GM19455 (cell line): ENCODE results near the gene NFIX.

ENCODE experiments used
- ATAC-seq: cut with Tn5 transposase; IDR thresholded peaks from one replicate; pipeline ENCODE4 v1.9.1; 2021; ENCODE audit not compliant: unreplicated experiment

NFIX gene

DNA sequence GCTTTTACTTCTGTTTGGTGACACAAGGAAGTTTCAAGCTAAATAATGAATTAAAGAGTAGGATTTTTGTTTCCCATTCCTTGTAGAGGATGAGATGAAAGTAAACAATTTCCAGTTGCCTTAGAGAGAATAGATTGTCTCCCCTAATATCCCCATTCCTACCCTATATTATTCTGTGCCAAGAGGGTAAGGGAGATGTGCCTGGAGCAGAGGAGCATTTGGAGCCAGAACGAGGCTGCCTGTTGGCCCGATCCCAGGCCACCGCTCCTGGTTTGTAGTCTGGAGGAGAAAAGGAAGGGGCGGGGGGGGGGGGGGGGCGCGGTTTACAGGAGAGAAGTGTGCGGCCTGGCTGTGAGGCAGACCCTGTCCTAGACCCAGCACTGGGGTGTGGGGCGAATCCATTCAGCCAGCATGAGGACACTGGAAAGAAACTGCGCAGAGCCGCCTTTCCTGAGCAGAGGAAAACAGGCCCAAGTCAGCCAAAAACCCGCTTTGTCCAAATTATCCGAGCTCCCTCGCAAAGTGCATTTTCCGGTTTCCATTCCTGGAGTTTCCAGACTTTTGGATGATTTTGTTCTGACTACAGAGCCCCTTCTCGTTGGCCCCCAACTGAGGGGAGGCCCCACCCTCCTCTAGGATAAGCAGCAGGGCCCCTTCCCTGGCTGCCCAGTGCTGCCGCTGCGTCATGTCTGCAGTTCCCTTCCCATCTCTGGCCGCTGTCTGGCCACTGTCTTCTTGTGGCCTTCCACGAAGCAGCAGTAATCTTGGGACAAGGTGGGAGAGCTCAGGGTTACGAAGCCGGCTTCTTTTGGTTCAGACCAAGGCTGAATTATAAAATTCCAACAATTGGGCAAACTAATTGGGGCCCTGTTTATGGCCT, 23.0 kb downstream of the NFIX start:
- no peak for ATAC-seq

DNA sequence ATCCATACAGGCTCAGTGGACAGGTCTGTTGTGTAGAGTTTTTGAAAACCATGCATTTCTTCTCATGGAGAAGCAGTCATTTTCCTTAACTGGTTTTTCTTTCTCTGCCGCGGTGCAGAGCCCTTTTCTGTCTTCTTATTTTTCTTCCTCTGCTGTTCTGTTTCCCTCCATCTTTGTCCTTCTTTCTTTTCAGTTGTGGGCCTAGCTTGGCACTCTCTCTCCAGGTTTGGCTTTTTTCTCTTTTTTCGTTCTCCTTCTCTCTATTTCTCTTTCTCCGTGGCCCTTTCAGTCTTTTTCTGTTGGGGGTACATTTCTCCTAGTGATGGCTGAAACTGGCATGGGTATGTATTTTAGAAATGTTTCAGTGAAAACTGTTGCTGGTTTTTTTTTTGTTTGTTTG, 24.1 kb downstream of the NFIX start:
- no peak for ATAC-seq

DNA sequence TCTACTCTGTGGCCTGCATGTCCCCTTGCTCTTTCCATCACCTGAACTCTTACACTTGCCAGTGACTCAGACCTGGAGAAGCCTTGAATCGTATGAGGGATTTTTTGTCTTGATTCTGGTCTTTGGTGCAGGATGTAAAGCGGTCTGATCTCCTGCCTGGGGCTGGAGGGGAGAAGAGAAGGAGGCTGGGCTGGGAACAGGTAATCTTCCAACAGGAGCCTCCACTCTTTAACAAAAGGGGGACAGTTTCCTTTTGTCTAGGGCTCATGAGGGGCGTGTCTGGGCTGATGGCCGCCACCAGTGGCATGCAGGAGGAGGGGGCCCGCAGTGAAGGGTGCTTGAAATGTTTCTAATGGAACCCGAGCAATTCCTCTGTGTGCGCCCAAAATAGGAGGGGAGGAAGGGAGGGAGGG, 24.7 kb downstream of the NFIX start:
- no peak for ATAC-seq

DNA sequence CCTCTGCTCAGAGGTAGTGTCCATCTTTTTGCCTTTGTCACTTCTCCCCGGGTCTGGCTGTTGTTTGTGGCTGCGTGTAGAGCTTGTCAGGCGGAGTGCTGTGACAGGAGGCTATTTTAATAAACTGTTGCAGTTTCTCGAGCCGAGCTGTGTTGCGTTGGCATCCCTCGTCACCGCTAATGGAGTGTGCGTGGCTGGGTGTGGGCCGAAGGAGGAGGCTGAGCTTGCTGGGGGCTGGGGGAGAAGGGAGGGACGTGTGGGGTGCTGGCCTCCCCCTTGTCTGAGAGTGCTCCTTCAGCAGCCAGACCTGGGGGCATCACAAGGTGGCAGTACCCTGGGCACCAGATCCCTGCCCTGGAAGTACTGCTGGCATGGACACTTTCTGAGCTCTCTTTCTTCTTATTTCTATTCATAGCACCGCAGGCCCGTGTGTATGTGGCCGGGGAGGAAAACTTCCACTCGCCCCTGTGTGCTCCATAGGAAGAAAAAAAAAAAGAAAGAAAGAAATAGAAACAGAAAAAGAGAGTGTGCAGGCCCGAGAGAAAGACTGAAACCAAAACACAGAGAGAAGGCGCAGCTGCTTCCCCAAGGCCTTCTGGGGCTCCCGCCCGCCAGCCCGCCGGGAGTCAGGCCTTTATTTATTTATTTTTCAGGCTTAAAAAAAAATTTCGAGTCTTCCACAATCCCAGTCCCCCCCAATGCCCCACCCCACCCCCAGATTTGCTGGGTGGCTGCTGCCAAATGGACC, 27.0 kb downstream of the NFIX start:
- no peak for ATAC-seq

DNA sequence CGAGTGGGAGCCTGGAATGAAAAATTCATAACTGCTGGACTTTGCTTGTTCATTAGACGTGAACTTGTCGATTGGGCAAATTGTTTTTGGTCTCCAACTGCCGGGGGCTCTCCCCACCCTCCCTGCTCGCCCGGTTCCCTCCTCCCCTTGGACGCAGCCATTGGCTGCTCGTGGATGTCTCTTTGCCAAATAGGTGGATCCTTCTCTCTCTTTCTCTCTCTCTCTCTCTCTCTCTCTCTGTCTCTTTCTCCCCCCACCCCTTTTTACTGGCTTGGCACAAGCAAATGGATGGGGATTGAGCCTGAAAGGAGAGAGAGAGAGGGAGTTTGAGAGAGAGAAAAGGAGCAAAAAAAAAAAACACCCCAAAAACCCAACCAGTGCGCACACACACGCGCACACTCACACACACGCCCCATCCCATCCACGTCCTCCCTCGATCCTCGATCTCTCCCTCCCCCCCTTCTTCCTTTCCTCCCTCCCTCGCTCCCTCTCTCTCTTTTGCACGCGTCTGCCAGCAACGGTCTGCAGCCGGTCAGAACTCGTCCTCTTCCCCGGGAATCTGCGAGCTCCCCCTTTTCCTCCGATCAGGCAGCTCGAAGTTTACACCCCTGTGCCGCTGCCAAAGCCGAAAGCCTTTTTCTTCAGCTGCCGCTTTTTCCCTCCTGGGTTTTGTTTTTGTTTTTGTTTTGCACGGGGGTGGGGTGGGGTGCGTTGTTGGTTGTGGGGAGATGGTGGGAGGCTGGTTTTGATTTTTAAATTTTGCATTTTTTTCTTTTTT, 27.8 kb downstream of the NFIX start:
- no peak for ATAC-seq

DNA sequence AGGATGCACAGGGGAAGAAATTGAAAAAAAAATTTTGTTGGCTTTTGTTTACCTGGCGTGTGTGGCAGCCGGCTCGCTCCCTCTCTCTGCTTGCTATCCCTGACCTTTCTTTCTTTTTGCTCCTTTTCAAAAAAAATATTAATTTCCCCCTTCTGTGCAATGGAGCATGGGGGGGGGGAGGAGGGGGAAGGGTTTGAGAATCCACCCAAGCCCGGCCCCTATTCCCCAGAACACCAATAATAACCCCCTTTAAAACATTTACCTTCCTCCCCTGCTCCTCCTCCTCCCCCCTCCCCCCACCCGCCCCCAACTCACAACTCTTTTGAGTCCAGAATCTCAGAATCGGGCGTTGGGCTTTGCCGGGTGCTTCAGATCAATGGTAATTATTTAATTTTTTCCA, 28.4 kb downstream of the NFIX start:
- no peak for ATAC-seq

DNA sequence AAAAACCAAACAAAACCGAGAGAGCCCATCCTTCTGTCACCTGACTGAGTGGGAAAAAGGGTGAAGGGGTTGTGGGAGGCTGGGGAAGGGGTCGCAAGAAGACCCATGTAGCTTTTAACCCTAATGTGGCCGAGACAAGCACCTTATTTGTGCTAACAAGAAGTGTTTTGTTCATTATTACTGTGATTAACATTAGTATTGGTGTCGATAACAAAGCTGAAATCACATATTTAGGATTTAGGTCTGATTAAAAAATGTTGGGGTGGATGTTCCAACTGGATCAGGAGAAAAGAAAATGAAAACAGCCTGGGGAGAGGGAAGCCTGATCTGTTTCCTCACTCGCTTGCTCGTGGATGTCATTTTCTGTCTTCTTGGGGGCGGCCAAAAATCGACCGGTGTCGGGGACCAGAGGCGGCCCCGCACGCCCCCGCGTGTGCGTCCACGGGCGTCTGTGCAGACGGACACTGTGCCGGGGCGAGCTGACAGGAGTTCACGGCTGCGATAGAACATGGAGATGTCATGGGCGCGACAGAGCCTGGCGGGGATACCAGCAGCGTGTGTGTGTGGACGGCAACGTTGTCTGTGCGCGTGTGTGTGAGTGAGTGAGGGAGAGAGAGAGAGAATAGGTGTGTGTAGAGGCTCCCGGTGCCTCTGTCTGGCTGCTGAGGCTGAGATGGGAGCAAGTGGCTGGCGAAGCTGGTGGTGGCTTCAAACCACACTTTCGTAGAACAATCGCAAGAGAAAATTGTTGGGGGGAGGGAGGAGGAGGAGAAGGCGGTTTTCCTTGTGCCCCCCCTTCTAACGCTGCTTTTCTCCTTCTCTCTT, 29.1 kb downstream of the NFIX start:
- ATAC-seq = no peak

DNA sequence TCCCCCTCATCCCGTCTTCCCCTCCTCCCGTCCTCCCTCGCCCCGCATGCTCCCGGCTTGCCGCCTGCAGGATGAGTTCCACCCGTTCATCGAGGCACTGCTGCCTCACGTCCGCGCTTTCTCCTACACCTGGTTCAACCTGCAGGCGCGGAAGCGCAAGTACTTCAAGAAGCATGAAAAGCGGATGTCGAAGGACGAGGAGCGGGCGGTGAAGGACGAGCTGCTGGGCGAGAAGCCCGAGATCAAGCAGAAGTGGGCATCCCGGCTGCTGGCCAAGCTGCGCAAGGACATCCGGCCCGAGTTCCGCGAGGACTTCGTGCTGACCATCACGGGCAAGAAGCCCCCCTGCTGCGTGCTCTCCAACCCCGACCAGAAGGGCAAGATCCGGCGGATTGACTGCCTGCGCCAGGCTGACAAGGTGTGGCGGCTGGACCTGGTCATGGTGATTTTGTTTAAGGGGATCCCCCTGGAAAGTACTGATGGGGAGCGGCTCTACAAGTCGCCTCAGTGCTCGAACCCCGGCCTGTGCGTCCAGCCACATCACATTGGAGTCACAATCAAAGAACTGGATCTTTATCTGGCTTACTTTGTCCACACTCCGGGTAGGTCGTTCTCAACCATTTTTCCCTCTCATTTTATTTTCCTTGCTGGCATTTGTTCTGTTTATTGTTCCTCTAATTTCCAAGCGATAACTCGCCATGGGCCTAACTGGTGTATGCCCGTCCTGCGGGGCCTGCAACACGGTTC, 29.8 kb downstream of the NFIX start:
- ATAC-seq = no peak

DNA sequence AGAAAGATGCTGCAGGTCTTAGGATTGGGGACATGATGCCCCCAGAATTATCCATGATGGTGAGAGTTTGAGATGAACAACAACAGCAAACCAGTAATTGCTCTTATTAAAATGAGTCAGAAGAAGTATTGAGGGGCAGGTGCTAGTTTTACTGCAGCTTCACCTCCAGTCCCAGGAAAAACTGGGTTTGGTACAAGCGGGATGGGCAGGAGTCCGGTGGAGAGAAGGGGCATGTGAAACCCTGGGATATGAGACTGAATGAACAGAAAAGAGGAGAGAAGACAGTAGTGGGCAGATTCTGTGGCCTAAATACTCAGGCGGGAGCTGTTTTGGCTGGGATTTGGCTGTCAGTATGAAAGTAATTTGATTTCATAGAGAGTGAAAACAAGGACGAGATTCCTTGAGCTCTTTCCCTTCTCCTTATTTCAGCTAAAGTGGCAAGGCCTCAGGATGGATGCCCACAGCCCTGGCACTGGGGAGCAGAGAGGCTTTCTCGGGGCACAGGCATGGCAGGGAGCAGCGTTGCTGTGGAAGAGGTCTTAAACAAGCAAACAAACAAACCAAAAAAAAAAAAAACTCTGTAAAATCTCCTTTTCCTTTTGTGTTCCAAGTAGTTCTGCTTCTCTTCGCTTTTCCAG, 30.7 kb downstream of the NFIX start:
- ATAC-seq = no peak

DNA sequence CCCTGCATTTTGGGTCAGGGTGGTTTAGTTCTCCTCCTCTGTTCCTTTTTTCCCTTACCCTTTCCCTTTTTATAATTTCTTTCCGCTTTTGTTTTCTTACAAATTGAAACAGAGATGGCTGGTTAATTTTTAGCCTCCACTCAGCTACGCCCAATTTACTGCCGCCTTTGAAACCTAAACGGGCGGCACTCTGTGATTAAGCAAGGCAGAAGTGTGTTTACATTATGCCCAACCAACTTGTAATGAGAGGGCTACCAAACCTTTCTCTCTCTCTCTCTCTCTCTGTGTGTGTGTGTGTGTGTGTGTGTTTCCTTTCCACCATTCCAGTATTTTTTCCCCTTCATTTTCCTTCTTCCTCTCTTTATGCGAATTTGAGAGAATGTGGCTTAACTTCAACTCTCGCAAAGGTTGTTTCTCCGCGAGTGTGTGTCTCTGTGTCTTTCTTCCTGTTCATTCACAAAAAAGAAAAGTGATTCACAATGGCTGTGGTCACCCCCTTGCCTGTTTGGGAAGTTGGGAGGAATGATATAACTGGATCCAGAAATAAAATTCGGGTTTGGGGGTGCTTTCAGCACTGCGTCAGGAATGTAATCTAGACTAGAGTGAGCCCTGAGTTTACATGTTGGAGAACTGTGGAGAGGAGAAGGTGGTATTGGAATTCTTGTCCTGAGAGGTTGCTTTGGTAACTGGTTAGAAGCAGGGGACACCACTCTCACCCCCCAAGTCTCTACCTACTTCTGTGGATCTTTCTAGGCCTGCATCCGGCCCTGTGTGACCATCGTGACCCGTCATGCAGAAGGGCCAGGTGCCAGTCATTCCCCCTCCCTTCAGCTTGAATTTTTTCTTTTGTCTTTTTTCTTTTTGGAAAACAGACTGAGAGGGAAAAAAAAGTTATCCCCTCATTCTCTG, 31.4 kb downstream of the NFIX start:
- no peak for ATAC-seq

DNA sequence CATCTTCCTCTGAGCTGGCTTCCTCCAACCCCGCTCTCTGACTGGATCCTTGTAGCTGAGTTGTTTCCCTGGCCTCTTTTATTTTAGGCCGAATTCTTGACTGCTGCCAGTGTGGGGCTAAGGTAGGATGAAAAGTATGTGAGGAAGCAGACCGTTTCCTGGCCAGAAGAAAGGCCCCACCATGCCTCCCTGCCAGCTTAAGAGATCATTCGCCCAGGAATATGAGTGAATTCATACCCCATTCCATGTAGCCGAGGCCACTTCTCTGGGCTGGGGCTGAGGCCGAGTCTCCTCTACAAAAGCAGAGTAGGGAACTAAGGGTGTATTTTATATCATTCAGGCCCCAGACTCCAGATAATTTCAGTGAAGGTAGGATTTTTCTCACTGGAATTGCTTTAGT, 32.3 kb downstream of the NFIX start:
- no peak for ATAC-seq

DNA sequence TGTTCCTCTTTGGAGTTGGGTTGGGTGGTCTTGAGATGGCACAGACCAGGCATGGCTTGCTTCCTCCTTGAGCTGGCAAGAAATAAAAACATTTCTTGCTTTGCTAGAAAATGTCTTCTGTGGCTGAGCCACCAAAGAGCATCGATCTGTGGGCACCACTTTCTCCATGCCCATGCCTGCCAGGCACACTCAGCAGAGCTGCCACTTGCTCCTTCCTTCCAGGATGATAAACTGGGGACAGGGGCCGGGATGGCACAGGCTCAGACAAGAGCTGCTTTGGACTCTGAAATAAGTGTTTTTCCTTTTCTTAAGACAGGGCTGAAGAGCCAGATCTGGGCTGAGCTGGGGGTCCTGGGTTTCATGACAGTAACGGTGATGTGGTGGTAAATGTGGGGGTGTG, 32.8 kb downstream of the NFIX start:
- ATAC-seq = no peak

DNA sequence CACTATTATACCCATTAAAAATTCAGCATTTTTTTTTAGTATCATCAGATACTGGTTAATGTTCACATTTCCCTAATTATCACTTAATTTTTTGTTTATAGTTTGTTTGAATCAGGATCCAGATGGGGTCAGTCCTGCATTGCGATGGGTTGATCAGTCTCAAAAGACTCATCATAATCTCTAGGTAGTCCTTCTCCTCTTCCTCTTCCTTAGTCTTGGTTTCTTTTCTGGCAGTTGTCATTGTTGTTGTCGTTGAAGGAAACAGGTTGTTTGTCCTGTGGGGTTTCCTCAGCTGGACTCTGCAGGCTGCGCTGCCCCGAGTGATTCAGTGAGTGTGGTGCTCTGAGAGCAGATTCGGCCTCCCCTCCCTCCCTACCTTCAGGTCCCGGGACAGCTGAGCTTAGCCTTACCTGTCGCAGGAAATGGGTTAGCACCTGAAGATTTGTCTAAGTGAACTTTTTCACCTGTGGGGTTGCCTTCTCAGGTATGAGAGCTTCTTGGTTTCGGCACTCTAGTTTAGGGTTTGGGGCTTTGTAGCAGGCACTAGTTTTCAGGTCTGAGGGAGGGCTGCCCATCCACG, 34.1 kb downstream of the NFIX start:
- no peak for ATAC-seq

DNA sequence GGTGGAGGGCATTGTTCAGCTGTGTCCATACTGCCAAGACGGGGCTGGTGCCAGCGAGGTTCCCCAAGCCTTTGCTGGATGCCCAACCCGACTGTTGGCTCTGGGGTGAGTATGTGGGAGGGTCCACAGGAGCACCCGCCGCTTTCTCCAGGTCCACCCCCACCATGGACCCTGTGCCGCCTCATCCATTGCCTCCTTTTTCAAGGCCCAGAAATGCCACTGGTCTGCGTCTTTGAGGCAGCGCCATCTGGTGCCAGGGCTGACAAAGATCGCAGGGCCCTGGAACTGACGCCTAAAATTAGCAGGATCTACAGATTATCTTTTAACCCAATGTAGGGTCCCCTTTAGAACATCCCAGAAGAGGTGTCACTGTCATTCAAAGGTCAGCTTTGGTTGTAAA, 34.6 kb downstream of the NFIX start:
- no peak for ATAC-seq

DNA sequence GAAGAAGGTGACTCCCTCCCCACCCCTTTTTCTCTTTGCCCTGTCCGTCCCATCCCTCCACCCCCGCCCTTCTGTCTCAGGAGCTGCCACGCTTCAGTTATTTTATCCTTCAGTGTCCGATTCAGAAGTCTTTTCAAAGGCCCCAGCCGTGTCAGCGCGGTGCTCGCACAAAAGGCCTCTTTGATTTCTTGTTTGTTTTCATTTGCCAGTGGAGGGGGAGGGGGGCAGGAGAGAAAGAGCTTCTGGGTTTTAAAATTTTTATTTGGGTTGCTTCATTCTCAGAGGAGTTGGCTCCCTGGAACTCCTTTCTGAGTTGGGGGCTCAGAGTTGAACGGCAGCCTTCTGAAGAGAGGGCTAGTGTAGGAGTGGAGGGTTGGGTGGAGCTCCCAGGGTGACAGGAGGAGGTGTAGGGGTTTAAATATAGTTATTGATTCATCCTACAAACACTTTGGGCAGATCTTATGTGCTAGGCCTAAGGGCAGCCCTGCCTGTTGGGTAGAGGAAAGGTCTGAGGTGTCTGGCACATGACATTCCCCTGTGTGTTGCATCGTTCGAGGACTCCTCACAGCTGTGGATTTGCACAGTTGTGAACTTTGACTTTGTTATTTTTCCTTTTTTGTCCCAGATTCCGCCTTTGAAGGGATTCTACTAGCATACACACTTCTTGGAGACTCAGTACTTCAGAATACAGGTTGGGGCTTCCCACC, 36.8 kb downstream of the NFIX start:
- no peak for ATAC-seq

DNA sequence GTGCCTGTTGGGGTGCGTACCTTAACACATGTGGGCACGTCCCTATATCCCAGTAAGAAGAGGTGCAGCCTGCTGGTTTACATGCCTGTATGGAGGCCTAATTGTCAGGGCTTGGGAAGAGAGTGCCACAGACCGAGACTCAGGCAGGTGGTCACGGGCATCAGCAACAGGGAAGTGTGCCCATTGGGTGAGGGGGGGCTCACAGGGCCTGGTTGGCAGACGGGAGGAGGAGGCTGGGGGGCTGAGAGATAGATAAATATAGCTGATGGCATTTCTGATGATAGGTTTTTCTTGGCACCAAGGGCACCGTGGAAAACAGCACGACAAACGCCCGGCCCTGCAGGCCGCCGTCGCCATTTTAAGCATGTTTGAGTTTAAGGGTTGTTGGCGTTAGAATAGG, 37.6 kb downstream of the NFIX start:
- ATAC-seq = no peak

DNA sequence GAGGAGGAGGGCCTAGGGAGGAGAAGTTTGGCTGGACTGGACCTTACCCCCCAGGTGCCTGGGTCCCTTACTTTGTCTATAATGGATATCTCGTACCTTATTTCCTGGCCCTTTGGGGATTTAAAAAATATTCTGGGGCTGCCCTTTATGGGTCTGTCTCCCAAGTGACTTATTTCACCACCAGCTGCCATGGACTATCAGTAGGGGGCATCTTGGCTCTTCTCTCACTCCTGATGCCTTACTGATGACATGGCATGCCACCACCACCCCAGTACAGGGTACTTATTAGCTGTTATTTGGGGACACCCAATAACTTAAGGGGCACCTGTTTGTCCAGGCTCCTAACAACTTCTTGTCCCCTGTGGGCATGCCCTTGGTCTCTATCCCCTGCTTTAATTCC, 38.0 kb downstream of the NFIX start:
- ATAC-seq = no peak
